ENCODE results near the gene GSTM3.
"Not testable (repeated sequence)": the region's sequence is repeated elsewhere in the genome, so short reads cannot be mapped to it uniquely, and the experiment has no call there.

The GSTM3 gene

GRCh38 chr1:109689844-109690405 is 50.9 kb downstream of the GSTM3 start:
- no peaks in the 10 kb centered on the region for H3K36me3 ChIP-seq
- no peaks in the 10 kb centered on the region for H3K27me3 ChIP-seq (ENCODE audit: insufficient read depth, low read depth, severe bottlenecking)
- no peak for TF ChIP-seq CTCF (IDR thresholded peaks at IDR 0.05; ENCODE audit: low read depth, low read length)
- no peaks in the 10 kb centered on the region for H3K9me3 ChIP-seq (ENCODE audit: severe bottlenecking)
- no peak overlapping the region for H3K27ac ChIP-seq
- no peak overlapping the region for H3K4me3 ChIP-seq (ENCODE audit: low read depth, low read length)
- no peak for DNase-seq

- TF ChIP-seq CTCF (IDR thresholded peaks at IDR 0.05; ENCODE audit: low read depth, low read length), result peak; percentile 51
- Histone ChIP-seq H3K36me3 (no peaks in the 10 kb centered on the region), H3K27me3 (ENCODE audit: insufficient read depth, low read depth, severe bottlenecking) (no peaks in the 10 kb centered on the region), H3K9me3 (ENCODE audit: severe bottlenecking) (peaks cover 5% of the 10 kb centered on the region), H3K27ac (peak within 1 kb of the TSS; percentile 89), H3K4me3 (ENCODE audit: low read depth, low read length) (peak within 1 kb of the TSS; percentile 58)
- peak; percentile 83 for DNase-seq
Measured at GRCh38 chr1:109687641-109688499, 53.0 kb downstream of the GSTM3 start, which contains the start of gene GSTM1. TSS of gene GSTM1 (plus strand) at chr1:109687817. CDS start at chr1:109687874, 57 bp downstream.

GRCh38 chr1:109687109-109687508 is 53.7 kb downstream of the GSTM3 start:
- not testable (repeated sequence) for H3K27me3 ChIP-seq (ENCODE audit: insufficient read depth, low read depth, severe bottlenecking); H3K9me3 ChIP-seq (ENCODE audit: severe bottlenecking); H3K36me3 ChIP-seq
- peak; percentile 24 for DNase-seq
- Histone ChIP-seq H3K4me3 (ENCODE audit: low read depth, low read length) (peak overlapping the region; percentile 58), H3K27ac (peak overlapping the region; percentile 89)

- not testable (repeated sequence) for H3K9me3 ChIP-seq (ENCODE audit: severe bottlenecking); H3K36me3 ChIP-seq; H3K27ac ChIP-seq; H3K27me3 ChIP-seq (ENCODE audit: insufficient read depth, low read depth, severe bottlenecking); H3K4me3 ChIP-seq (ENCODE audit: low read depth, low read length); DNase-seq
Measured at GRCh38 chr1:109685890-109686289, 54.9 kb downstream of the GSTM3 start.

- H3K27me3 ChIP-seq (ENCODE audit: insufficient read depth, low read depth, severe bottlenecking); H3K27ac ChIP-seq; H3K36me3 ChIP-seq; H3K9me3 ChIP-seq (ENCODE audit: severe bottlenecking); DNase-seq; H3K4me3 ChIP-seq (ENCODE audit: low read depth, low read length): not testable (repeated sequence)
Measured at GRCh38 chr1:109685399-109685798, 55.4 kb downstream of the GSTM3 start.

GRCh38 chr1:109684777-109685176 is 56.1 kb downstream of the GSTM3 start:
- not testable (repeated sequence) for H3K9me3 ChIP-seq (ENCODE audit: severe bottlenecking); H3K36me3 ChIP-seq; DNase-seq; H3K27me3 ChIP-seq (ENCODE audit: insufficient read depth, low read depth, severe bottlenecking); H3K27ac ChIP-seq; H3K4me3 ChIP-seq (ENCODE audit: low read depth, low read length)

Measured in WERI-Rb-1 (cell line).